Limb (tissue), 2 donors: Measurements from ENCODE around the gene CDC25A.

ENCODE experiments used
- DNase-seq, 2 donors: peaks; one replicate each; pipeline ENCODE4 v3.0.0-alpha.2; 2016; ENCODE audit errors: extremely low spot score in 2 of 2

The CDC25A gene

DNA sequence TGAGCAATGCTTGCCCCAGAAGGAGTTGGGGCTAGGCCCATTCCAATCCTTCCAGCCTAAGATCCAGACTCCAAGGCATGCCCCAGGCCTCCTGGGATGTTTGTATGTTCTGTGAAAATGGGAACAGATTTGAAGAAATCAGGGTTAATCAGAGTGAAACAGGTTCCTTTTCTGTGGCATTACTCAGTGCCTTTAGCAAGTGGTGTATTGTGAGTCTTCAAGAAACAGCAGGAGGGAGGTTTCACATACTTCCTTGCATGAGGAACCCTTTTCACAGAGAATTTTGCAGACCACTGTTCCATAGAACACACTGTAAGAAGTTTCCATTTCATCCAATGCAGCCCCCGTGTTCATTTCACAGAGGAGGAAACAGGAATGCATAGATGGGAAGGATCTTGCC lies 8.4 kb upstream of the CDC25A start:
- no peak for DNase-seq

- DNase-seq: peak in 1 of 2 donors; percentile 69
These were observed 6.3 kb upstream of the CDC25A start for GRCh38 chr3:48194446-48195071.

- no peak for DNase-seq
These were observed 2.7 kb upstream of the CDC25A start for GRCh38 chr3:48190911-48191310.

- no peak for DNase-seq
These were observed 1.1 kb upstream of the CDC25A start for GRCh38 chr3:48189321-48189720.

DNA sequence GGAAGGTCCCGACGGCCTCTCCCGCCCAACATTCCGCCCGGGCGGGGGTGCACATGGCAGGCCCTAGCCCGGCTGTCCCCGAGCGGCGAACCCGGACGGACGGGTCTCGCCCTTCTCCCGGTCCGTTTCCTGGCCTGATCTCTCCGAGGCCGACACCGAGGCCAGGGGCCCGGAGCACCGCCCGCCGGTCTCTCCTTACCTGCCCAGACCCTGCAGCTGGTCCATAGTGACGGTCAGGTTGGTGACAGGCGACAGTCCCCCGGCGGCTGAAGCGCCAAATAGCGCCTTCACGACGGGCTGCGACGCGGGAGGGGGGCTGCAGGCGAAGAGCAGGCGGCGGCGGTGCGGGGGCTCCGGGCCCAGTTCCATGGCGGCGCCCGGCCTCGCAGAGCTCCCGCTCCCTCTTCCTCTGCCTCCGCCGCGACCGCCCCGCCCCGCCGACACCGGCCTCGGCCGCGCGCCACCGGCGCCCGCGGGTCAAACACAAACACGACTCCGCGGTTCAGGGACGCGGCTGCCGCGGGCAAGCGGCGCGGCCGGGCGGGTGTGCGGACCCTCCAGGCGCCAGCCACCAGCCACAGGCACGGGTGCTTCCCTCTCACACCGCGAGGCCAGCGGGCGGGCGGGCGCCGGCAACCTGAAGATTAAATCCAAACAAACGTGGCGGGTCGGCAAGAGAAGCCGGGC lies 495 bp downstream of the CDC25A start:
- no peak for DNase-seq

DNA sequence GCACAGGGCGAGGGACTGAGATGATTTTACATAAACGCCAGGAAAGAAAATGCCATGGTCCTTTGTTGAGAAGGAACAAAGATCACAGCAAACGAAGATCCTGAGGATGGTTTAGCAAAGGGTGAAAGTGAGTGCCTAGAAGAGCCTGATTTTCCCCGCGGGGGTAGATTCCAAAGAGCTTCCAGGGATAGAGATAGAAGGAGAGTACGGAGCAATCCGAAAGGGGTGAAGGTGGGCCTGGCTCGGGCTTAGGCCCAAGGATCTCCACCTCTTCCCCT lies 977 bp downstream of the CDC25A start:
- no peak for DNase-seq

DNA sequence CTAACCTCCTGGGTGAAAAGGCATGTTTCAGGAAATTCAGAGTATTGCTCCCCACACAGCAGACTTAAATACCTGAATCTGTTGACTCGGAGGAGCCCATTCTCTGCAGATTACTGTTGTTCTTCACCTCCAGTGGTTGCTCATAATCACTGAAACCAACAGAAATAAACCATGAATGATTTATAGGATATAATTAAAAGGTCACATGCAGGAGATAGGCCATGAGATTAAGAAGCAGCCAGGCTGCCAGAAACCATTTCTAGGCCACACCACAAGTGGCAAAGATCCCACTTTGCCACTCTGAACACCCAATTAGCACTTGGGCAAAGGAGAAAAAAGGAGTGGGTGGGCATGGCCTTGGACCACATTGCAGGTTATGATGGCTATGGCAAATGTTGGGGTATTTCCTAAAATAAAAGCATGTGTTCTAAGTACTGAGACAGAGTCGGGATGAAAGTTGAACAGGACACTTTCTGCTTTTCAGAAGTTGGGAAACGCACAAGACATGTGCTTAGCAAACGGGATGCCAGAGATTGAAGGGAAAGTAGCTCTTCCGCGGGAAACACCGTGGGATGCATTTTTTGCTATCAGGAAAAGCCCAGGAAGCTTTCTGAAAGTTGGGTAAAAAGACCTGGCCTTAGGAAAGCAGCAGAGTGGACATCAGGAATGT lies 1.5 kb downstream of the CDC25A start:
- DNase-seq: no peak

DNA sequence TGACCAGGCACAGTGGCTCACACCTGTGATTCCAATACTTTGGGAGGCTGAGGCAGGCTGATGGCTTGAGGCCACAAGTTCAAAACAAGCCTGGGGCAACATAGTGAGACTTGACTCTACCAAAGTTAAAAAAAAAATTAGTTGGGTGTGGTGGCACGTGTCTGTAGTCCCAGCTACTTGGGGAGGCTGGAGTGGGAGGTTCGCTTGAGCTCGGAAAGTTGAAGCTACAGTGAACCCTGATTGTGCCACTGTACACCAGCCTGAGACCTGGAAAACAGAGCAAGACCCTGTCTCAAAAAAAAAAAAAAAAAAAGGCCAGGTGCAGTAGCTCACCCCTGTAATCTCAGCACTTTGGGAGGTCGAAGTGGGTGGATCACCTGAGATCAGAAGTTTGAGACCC lies 3.1 kb downstream of the CDC25A start:
- no peak for DNase-seq

DNA sequence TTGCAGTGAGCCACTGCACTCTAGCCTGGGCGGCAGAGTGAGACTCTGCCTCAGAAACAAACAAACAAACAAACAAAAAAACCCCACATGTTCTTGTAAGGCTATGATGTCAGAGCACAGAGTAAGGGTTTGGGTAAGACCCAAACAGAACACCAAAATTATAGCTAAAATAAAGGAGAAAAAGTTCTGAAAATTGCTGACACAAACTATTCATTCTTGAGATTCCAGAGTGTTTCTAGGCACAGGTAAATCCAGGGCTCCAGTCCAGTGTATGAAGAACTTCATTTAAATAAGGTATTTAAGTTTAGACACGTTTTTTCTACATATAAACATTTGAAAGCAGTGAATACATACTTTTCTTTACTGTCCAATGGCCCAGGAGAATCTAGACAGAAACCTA lies 3.9 kb downstream of the CDC25A start:
- DNase-seq: no peak

DNA sequence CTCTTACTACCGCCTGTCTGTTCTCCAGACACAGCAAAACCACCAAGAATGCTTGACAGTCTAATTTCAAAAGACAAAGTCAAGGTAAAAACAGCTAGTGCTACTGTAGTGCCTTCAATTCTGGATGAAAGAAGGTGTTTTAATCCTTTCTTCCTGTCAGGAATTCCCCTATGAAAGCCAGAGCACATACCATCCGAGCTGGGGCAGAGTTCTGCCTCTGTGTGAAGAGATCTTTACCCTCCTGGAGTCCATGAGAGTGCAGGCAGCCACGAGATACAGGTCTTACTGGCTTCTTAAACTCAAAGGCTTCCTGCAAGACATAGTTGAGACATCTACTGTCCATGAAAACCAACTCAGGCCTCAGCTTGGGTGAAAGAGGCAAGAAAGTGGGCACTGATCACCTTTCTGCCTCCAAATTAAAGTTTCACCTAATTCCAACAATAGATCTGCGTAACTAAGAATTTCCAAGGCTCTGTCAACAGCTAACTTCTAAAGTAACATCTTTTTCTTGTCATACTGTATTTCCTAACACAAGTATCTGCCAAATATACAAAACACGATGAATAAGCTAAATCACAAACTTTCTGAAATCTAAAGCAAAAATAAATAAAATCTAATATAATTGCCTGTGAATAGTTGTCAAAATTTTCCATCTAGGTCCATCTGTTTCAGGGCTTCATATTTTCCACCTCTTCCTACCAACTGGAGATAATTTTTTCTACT lies 7.5 kb downstream of the CDC25A start:
- no peak for DNase-seq

GRCh38 chr3:48180021-48180420 lies 8.2 kb downstream of the CDC25A start:
- DNase-seq: no peak

GRCh38 chr3:48178072-48178471 lies 10.1 kb downstream of the CDC25A start:
- no peak for DNase-seq

DNA sequence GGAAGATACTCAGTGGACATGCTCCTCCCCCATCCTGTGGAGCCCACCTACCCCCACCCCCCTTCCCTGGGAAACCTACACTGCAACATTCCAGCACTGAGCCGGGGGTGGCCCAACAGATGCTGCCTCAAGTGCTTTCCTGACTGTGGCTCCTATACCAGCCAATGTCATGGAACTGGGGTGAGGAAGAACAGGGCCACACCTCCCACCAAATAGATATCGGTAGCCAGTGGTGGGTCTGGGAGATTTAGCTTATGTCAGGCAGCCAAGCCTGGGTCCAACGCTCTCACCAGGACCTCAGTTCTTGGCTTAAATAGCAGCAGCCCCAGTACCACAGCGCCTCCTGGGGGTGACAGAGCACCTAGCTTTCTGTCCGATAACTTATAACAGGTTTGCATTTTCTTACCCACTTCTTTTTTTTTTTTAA lies 30.3 kb downstream of the CDC25A start:
- peak; percentile 2 to 66 for DNase-seq

DNA sequence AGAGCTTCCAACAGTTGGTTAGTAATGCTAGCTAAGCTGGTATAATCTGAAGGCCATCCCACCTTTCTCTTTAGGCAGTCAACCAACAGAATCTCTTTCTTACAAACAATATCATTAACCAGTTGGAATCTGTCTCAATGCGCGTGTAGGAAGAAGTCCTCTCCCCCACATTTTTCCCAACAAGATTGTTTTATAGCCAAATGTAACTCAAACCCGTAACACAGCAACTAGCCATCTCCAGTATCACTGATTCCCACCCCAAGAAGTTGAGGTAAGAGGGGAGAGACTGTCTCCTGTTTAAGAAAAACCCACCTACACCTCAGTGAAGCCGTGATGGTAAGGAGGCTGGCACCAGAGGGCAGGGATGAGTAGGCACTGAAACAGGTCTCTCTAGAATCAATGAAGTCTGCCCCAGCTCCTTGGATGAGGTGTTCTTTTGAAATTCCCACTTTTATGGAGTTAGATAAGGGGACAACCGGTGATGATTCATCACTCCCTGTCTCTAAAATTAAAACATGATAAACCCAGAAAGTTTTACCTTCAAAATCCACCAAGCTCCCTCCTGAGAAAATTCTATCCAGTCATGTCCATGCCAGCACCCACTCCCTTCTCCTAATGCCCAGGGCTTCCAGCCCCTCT lies 30.9 kb downstream of the CDC25A start:
- no peak for DNase-seq

GRCh38 chr3:48156163-48156562 lies 32.1 kb downstream of the CDC25A start:
- DNase-seq: no peak

GRCh38 chr3:48155122-48155521 lies 33.1 kb downstream of the CDC25A start:
- DNase-seq: no peak

DNA sequence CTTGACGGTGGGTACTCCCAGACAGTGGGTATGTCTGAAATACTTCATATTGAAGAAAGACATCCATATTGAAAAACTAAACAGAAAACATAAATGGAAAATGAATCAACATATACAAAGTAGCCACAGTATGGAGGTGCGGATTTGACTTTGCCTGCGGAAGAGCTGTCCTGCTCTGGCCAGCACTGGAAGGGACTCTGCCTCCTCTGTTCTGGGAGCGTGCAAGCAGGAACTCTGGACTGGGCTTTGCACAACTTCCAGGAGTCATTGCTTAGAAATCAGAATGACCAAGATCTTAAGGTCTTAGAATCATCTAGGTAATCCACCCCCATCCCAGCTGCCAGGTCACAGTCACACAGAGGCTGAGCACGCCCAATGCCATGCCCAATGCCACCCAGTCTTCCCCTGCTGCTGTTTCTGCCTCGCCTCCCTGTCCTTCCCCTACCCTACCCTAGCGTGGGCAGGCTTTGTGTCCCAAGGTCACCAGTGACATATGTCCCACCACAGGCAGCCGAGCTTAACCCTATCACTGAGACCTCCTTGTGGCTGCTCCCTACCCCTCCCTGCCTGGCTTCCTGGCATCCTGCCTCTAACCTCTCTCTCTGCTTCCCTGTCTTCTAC lies 36.3 kb downstream of the CDC25A start:
- DNase-seq: no peak

GRCh38 chr3:48151058-48151806 lies 37.0 kb downstream of the CDC25A start:
- DNase-seq: peak; percentile 77 to 81

GRCh38 chr3:48143992-48144391 lies 44.2 kb downstream of the CDC25A start:
- DNase-seq: no peak

DNA sequence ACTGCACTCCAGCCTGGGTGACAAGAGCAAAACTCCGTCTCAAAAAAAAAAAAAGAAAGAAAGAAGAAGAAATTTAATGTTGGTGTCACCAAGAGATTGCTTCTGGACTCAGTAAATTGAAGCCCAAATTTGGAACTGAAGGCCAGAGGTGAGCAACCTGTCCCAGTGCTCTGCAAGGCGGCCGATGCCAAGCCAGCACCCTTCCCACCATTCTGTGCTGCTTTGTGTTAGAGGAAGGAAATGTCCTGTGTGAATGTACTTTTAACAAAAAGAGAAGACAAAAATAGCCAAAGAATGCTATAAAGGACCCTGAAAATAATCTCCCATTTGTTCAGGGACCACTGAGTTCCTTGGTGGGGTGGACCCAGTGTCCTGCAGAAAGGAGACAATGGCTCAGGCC lies 44.6 kb downstream of the CDC25A start:
- no peak for DNase-seq
